Measurements from ENCODE around the gene CD300LF. TPM values are rescaled to one million over a fixed set of nuclear protein-coding genes. Genes with fewer than 3 reads are reported as not detected.

CD300LF gene
- total RNA-seq, 1 experiment from 2014 or later: not detected

DNA sequence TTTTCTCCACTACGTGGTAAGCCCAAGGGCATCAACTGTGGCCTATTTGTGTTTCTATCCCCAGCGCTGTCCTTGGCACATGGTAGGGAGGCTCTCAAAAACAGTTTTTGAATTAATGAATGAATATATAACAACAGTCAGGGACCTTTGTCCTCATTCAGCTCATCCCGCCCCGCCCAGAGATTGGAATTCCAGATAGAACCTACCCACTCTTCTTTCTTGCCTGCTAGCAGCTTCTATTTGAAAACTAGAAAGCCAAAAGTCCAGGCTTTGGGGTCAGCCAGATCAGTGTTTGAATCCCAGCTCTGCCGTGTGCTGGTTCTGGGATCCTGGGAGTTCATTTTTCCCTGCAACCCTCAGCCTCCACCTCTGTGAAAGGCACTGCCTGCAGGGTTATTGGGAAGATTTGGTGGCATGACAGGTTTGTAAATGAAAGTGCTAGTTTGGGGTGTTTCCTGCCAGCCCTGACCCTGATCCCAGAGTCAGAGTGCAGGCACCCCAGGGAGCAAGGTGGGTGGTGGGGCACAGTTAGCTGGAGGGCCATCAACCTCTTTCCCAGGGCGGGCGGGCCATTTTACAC, 40.2 kb upstream of the CD300LF start:
- no peak overlapping the region for H3K4me3 Mint-ChIP-seq (ENCODE audit: unreplicated experiment)
- no peak overlapping the region for H3K27ac Mint-ChIP-seq (ENCODE audit: low read depth, unreplicated experiment)
- no peaks in the 10 kb centered on the region for H3K9me3 Mint-ChIP-seq (ENCODE audit: unreplicated experiment)
- ChIA-PET POLR2A (interaction anchor here (0.6 to 2.0 kb wide), 3 partner anchors 16 to 453 kb away, joined by 3 to 6 read pairs (median 4); partner anchors contain the start of gene FDXR), CTCF (interaction anchor here (1.3 to 1.6 kb wide), 2 partner anchors 18 to 96 kb away, joined by 3 to 9 read pairs; no protein-coding TSS in a partner anchor)
- no peak for TF ChIP-seq CTCF (IDR thresholded peaks at IDR 0.05; ENCODE audit: unreplicated experiment)
- intact Hi-C loops (cut with micrococcal nuclease): no loop called here
- H3K27me3 Mint-ChIP-seq (ENCODE audit: insufficient read depth, unreplicated experiment): no peaks in the 10 kb centered on the region
- H3K36me3 Mint-ChIP-seq (ENCODE audit: insufficient read depth, unreplicated experiment): no peaks in the 10 kb centered on the region
- peaks cover 41% of the 10 kb centered on the region for H3K4me1 Mint-ChIP-seq (ENCODE audit: insufficient read depth, unreplicated experiment)
- DNase-seq (ENCODE audit: unreplicated experiment): no peak
- BruUV-seq (replicated peaks): no TSS peak

- ChIA-PET POLR2A (interaction anchor here (2.0 kb wide), 1 partner anchor 121 kb away, joined by 6 read pairs; the partner anchor contains the start of gene FDXR), CTCF (interaction anchor here (1.6 kb wide), 1 partner anchor 19 kb away, joined by 9 read pairs; no protein-coding TSS in a partner anchor)
- Mint-ChIP-seq H3K4me3 (ENCODE audit: unreplicated experiment) (no peak overlapping the region), H3K36me3 (ENCODE audit: insufficient read depth, unreplicated experiment) (no peaks in the 10 kb centered on the region), H3K27ac (ENCODE audit: low read depth, unreplicated experiment) (no peak overlapping the region), H3K4me1 (ENCODE audit: insufficient read depth, unreplicated experiment) (peaks cover 36% of the 10 kb centered on the region), H3K9me3 (ENCODE audit: unreplicated experiment) (no peaks in the 10 kb centered on the region), H3K27me3 (ENCODE audit: insufficient read depth, unreplicated experiment) (no peaks in the 10 kb centered on the region)
- BruUV-seq (replicated peaks): no TSS peak
- DNase-seq (ENCODE audit: unreplicated experiment): no peak
- intact Hi-C loops (cut with micrococcal nuclease): no loop called here
- TF ChIP-seq CTCF (IDR thresholded peaks at IDR 0.05; ENCODE audit: unreplicated experiment): no peak
Observed at GRCh38 chr17:74752415-74752814, 39.7 kb upstream of the CD300LF start.

GRCh38 chr17:74750327-74751069, 37.8 kb upstream of the CD300LF start:
- Mint-ChIP-seq H3K4me1 (ENCODE audit: insufficient read depth, unreplicated experiment) (peaks cover 29% of the 10 kb centered on the region), H3K4me3 (ENCODE audit: unreplicated experiment) (peak overlapping the region; percentile 88), H3K36me3 (ENCODE audit: insufficient read depth, unreplicated experiment) (no peaks in the 10 kb centered on the region), H3K27ac (ENCODE audit: low read depth, unreplicated experiment) (peak overlapping the region; percentile 55), H3K9me3 (ENCODE audit: unreplicated experiment) (no peaks in the 10 kb centered on the region), H3K27me3 (ENCODE audit: insufficient read depth, unreplicated experiment) (no peaks in the 10 kb centered on the region)
- no peak for TF ChIP-seq CTCF (IDR thresholded peaks at IDR 0.05; ENCODE audit: unreplicated experiment)
- DNase-seq (ENCODE audit: unreplicated experiment): no peak
- no TSS peak for BruUV-seq (replicated peaks)
- CTCF ChIA-PET: interaction anchor here (0.6 to 3.2 kb wide), 7 partner anchors 9 to 323 kb away, joined by 3 to 30 read pairs (median 4); no protein-coding TSS in a partner anchor
- POLR2A ChIA-PET: interaction anchor here (0.6 to 3.6 kb wide), 10 partner anchors 9 to 315 kb away, joined by 3 to 31 read pairs (median 5); partner anchors contain the start of genes FDXR and NAT9
- intact Hi-C loops (cut with micrococcal nuclease): no loop called here

GRCh38 chr17:74750039-74750326, 37.3 kb upstream of the CD300LF start:
- H3K27me3 Mint-ChIP-seq (ENCODE audit: insufficient read depth, unreplicated experiment): no peaks in the 10 kb centered on the region
- POLR2A ChIA-PET: interaction anchor here (0.6 to 3.6 kb wide), 12 partner anchors 10 to 316 kb away, joined by 3 to 31 read pairs (median 5); partner anchors contain the start of genes FDXR and NAT9
- CTCF ChIA-PET: interaction anchor here (0.6 to 3.2 kb wide), 7 partner anchors 10 to 324 kb away, joined by 3 to 30 read pairs (median 4); no protein-coding TSS in a partner anchor
- TF ChIP-seq CTCF (IDR thresholded peaks at IDR 0.05; ENCODE audit: unreplicated experiment): no peak
- H3K9me3 Mint-ChIP-seq (ENCODE audit: unreplicated experiment): no peaks in the 10 kb centered on the region
- H3K27ac Mint-ChIP-seq (ENCODE audit: low read depth, unreplicated experiment): peak overlapping the region; percentile 55
- peak overlapping the region; percentile 88 for H3K4me3 Mint-ChIP-seq (ENCODE audit: unreplicated experiment)
- no peak for DNase-seq (ENCODE audit: unreplicated experiment)
- H3K36me3 Mint-ChIP-seq (ENCODE audit: insufficient read depth, unreplicated experiment): no peaks in the 10 kb centered on the region
- H3K4me1 Mint-ChIP-seq (ENCODE audit: insufficient read depth, unreplicated experiment): peaks cover 29% of the 10 kb centered on the region
- BruUV-seq (replicated peaks): no TSS peak
- intact Hi-C loops (cut with micrococcal nuclease): no loop called here
